Renal cortex interstitium (tissue), 15 donors: ENCODE measurements around the gene PMM1. TPM values are rescaled to one million over a fixed set of nuclear protein-coding genes. Genes with fewer than 3 reads are reported as not detected.
"Not testable (repeated sequence)": the region's sequence is repeated elsewhere in the genome, so short reads cannot be mapped to it uniquely, and the experiment has no call there.

Source experiments
- DNase-seq, 11 donors: peaks; one replicate each; pipeline ENCODE4 v3.0.0-alpha.2; 2013; ENCODE audit warnings: low read depth in 9 of 11, low spot score in 4 of 11; ENCODE audit errors: extremely low read depth in 1 of 11
- long read RNA-seq, 16 experiments: transcript quantifications; one replicate each; lab custom pipeline, GENCODE V29; 2026
- polyA plus RNA-seq, 3 donors: library from polyadenylated mRNA; unstranded; fragments of 120-200 nt; gene quantifications; one replicate each; pipeline ENCODE4 v1.2.1, GENCODE V29; 2013; ENCODE audit not compliant: insufficient read length in 3 of 3

Gene PMM1
- polyA plus RNA-seq: 10 to 100 TPM; 50.7 to 63.0 (median 57.8) TPM
- long read RNA-seq, donor 1, transcript PMM1-201 (8 exons, 1,298 nt): major isoform, 10 of 12 reads
- long read RNA-seq, donor 1, partial matches to known transcripts: 0 of 12 reads
- long read RNA-seq, donor 1, other reads (novel, unspliced or antisense): 0 of 12 reads
- long read RNA-seq, donor 2, transcript PMM1-201 (8 exons, 1,298 nt): major isoform, 15 of 22 reads
- long read RNA-seq, donor 2, partial matches to known transcripts: 7 of 22 reads
- long read RNA-seq, donor 2, other reads (novel, unspliced or antisense): 0 of 22 reads
- long read RNA-seq, donor 3, transcript PMM1-201 (8 exons, 1,298 nt): major isoform, 30 of 49 reads
- long read RNA-seq, donor 3, partial matches to known transcripts: 13 of 49 reads
- long read RNA-seq, donor 3, other reads (novel, unspliced or antisense): 0 of 49 reads
- long read RNA-seq, donor 4, transcript PMM1-201 (8 exons, 1,298 nt): major isoform, 15 of 26 reads
- long read RNA-seq, donor 4, partial matches to known transcripts: 6 of 26 reads
- long read RNA-seq, donor 4, other reads (novel, unspliced or antisense): 0 of 26 reads
- long read RNA-seq, donor 5, transcript PMM1-201 (8 exons, 1,298 nt): major isoform, 38 of 63 reads
- long read RNA-seq, donor 5, partial matches to known transcripts: 16 of 63 reads
- long read RNA-seq, donor 5, other reads (novel, unspliced or antisense): 0 of 63 reads
- long read RNA-seq, donor 6, transcript PMM1-201 (8 exons, 1,298 nt): major isoform, 24 of 27 reads
- long read RNA-seq, donor 6, partial matches to known transcripts: 0 of 27 reads
- long read RNA-seq, donor 6, other reads (novel, unspliced or antisense): 0 of 27 reads
- long read RNA-seq, donor 7, transcript PMM1-201 (8 exons, 1,298 nt): major isoform, 29 of 48 reads
- long read RNA-seq, donor 7, partial matches to known transcripts: 15 of 48 reads
- long read RNA-seq, donor 7, other reads (novel, unspliced or antisense): 0 of 48 reads
- long read RNA-seq, donor 8, transcript PMM1-201 (8 exons, 1,298 nt): major isoform, 39 of 68 reads
- long read RNA-seq, donor 8, partial matches to known transcripts: 24 of 68 reads
- long read RNA-seq, donor 8, other reads (novel, unspliced or antisense): 0 of 68 reads
- long read RNA-seq, donor 9, transcript PMM1-201 (8 exons, 1,298 nt): major isoform, 22 of 31 reads
- long read RNA-seq, donor 9, partial matches to known transcripts: 7 of 31 reads
- long read RNA-seq, donor 9, other reads (novel, unspliced or antisense): 0 of 31 reads
- long read RNA-seq, donor 10, transcript PMM1-201 (8 exons, 1,298 nt): major isoform, 24 of 34 reads
- long read RNA-seq, donor 10, partial matches to known transcripts: 7 of 34 reads
- long read RNA-seq, donor 10, other reads (novel, unspliced or antisense): 0 of 34 reads
- long read RNA-seq, donor 11, transcript PMM1-201 (8 exons, 1,298 nt): major isoform, 26 of 39 reads
- long read RNA-seq, donor 11, partial matches to known transcripts: 11 of 39 reads
- long read RNA-seq, donor 11, other reads (novel, unspliced or antisense): 0 of 39 reads
- long read RNA-seq, donor 12, partial matches to known transcripts: 16 of 20 reads
- long read RNA-seq, donor 12, other reads (novel, unspliced or antisense): 0 of 20 reads
- long read RNA-seq, donor 13, transcript PMM1-201 (8 exons, 1,298 nt): major isoform, 46 of 127 reads
- long read RNA-seq, donor 13, partial matches to known transcripts: 76 of 127 reads
- long read RNA-seq, donor 13, other reads (novel, unspliced or antisense): 0 of 127 reads
- long read RNA-seq, donor 14, transcript PMM1-201 (8 exons, 1,298 nt): major isoform, 26 of 55 reads
- long read RNA-seq, donor 14, partial matches to known transcripts: 27 of 55 reads
- long read RNA-seq, donor 14, other reads (novel, unspliced or antisense): 0 of 55 reads
- long read RNA-seq, donor 15, transcript PMM1-201 (8 exons, 1,298 nt): major isoform, 12 of 26 reads
- long read RNA-seq, donor 15, partial matches to known transcripts: 14 of 26 reads
- long read RNA-seq, donor 15, other reads (novel, unspliced or antisense): 0 of 26 reads
- long read RNA-seq, donor 16, transcript PMM1-201 (8 exons, 1,298 nt): major isoform, 54 of 103 reads
- long read RNA-seq, donor 16, transcript PMM1-208 (7 exons, 1,405 nt): minor isoform, 7 of 103 reads
- long read RNA-seq, donor 16, partial matches to known transcripts: 38 of 103 reads
- long read RNA-seq, donor 16, other reads (novel, unspliced or antisense): 0 of 103 reads

DNA sequence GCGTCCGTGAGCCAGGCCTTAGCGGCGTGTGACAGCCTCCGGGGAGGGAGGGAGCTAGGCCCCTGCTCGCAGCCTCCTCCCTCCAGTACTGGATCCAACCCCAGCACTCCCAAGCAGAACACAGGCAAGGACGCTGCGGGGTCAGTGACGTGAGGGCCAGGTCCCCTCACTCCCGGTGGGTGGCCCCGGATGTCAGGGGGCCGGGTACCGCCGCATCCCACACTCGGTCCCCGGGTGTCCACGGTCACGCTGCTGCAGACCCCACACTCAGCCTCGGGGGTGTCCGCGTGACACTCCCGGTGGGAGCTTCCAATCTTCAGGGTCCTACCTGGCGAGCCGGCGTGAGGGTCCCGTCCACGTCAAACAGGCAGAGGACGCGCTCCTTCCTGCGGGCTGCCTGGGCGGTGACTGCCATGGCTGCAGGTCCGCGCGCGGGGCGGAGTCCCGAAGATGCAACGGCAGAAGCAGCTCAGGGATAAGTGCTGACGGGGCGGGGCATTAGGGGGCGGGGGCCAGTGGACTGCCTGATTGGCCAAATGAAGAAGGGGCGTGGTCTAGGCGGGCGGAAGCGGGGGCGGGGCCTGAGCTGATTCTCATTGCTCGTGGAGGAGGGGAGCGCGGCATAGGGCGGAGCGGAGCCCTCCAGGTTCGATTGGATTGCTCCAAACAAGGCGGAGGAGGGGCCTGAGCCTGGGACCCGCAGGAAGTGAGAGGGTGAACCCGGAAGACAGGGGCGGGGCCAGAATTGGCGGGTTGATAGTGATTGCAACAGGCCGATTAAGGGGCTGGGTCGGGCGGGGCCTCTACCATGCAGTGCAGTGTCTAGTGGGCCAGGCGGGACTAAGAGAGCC is at the start of gene PMM1:
Gene PMM1 (minus strand): TSS at position 450 of the 851 bp plus-strand sequence. CDS start 35 bp downstream, at position 415.
- peak; percentile 97 to 100 (median 99) for DNase-seq

DNA sequence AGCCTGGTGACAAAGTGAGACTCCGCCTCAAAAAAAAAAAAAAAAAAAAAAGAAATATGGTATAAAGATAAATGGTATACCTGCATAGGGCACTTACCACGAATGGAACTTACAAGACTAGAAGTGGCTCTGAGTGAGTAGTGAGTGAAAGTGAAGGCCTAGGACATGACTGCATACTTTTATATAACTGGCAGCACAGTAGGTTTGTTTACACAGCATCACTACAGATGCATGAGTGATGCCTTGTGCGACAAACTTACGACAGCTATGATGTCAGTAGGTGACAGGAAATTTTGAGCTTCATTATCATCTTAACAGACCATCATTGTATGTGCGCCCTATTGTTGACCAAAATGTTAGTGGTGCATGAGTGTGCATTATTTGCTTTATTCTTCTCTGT is 49.1 kb upstream of the PMM1 start:
- DNase-seq: no peak

DNA sequence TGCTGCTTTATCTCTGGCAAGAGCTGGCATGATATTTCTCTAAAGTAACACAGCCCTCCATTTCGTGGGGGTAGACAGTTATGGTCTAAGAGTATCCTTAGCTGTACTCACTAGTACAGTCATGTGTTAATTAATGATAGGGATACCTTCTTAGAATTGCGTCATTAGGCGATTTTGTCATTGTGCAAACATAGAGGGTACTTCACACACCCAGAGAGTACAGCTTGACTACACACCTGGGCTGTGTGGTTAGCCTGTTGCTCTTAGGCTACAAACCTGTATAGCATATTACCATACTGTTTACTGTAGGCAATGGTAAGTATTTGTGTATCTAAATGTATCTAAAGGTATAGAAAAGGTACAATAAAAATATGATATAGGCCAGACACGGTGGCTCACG is 48.5 kb upstream of the PMM1 start:
- no peak for DNase-seq

DNA sequence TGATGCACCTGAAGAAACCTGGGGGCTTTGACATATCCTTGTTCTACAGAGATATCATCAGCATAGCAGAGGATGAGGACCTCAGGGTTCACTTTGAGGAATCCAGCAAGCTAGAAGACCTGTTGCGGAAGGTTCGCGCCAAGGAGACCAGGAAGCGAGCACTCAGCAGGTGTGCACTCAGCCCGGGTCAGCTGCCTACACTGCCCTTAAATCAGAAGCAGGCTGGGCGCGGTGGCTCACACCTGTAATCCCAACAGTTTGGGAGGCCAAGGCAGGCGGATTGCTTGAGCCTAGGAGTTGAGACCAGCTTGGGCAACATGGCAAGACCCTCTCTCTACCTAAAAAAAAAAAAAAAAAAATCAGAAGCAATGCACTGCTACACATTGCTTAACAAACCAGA is 48.0 kb upstream of the PMM1 start:
- DNase-seq: not testable (repeated sequence)

GRCh38 chr22:41636467-41636866 is 46.8 kb upstream of the PMM1 start:
- DNase-seq: no peak

DNA sequence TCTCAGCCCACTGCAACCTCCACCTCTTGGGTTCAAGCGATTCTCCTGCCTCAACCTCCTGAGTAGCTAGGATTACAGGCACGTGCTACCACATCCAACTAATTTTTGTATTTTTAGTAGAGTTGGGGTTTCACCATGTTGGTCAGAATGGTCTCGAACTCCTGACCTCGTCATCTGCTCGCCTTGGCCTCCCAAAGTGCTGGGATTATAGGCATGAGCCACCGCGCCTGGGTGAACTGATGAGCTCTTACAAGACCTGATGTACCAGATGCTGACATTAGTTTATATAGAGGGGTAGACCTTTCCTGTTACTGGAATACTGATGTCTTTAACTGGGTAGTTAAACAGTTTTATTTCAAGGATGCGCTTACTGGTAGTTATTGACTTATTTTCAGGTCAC is 45.0 kb upstream of the PMM1 start:
- DNase-seq: not testable (repeated sequence)

GRCh38 chr22:41631615-41632014 is 42.0 kb upstream of the PMM1 start:
- DNase-seq: not testable (repeated sequence)

DNA sequence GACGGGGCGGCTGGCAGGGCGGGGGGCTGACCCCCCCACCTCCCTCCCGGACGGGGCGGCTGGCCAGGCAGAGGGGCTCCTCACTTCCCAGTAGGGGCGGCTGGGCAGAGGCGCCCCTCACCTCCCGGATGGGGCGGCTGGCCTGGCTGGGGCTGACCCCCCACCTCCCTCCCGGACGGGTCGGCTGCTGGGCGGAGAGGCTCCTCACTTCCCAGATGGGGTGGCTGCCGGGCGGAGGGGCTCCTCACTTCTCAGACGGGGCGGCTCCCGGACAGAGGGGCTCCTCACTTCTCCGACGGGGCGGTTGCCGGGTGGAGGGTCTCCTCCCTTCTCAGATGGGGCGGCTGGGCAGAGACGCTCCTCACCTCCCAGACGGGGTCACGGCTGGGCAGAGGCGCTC is 41.5 kb upstream of the PMM1 start:
- DNase-seq: not testable (repeated sequence)

- DNase-seq: no peak
These were observed 35.9 kb upstream of the PMM1 start for GRCh38 chr22:41625577-41625976.

GRCh38 chr22:41621911-41622179 is 32.2 kb upstream of the PMM1 start:
- DNase-seq: peak in 1 of 11 donors; percentile 4

GRCh38 chr22:41621099-41621910 is 31.7 kb upstream of the PMM1 start, which contains the start of gene XRCC6:
Gene XRCC6 (plus strand): TSS chr22:41621295. CDS start chr22:41622005, 710 bp downstream.
- DNase-seq: peak; percentile 98 to 100 (median 99)

DNA sequence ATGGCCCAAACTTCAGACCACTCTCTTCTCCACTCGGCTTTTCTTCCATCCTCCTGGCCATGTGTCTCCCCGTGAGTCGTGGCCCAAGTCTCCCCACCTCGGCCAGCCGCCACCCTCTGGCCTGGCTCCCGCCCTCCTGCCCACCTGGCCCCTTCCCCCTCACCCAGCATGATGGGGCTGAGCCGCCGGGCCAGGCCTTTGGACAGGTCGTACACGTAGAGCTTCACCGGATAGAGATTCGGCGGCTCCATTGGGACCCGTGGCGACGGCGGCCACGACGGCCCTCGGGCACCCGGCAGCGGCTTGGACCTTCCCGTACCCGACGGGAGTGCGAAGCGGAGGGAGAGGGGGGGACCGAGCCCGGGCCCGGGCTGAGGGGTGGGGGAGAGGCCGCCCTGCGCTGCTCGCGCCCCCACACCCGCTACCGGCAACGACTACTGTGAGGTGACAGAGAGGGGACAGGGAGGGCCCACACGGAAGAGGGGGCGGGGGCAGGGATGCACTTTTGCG is 31.0 kb upstream of the PMM1 start, which contains the start of gene DESI1:
Gene DESI1 (minus strand): TSS at position 455 of the 510 bp plus-strand sequence. CDS start 204 bp downstream, at position 251.
- peak in 5 of 11 donors; percentile 20 to 41 (median 25) for DNase-seq

DNA sequence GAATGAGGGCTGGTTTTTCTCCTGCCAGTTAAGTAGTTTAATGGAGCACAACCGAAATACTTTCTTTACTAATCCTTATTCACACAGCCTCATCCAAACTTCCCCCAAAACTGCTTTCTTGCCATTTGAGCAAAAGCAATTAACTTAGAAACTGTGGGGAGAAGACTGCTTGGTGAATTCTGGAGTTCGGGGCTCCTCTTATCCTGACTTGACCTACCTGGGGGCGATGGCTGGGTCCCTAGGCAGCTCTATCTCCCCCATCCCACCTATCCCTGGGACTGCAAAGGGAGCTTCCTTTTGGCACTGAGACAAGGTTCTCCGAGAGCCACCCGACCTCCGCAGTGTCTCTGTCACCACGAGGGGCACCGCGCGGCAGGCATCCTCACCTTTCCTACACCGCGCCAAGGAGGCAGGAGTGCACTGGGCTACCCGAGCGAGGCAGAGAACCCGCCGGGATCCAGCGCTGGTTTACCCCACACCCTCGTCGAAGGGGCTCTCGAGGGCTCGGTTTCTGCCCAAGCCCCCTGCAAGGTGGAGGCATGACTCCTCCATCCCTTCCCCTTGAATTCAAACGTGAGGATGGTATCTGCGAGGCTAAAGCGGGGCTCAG is 30.4 kb upstream of the PMM1 start:
- DNase-seq: peak in 5 of 11 donors; percentile 14 to 30 (median 20)

DNA sequence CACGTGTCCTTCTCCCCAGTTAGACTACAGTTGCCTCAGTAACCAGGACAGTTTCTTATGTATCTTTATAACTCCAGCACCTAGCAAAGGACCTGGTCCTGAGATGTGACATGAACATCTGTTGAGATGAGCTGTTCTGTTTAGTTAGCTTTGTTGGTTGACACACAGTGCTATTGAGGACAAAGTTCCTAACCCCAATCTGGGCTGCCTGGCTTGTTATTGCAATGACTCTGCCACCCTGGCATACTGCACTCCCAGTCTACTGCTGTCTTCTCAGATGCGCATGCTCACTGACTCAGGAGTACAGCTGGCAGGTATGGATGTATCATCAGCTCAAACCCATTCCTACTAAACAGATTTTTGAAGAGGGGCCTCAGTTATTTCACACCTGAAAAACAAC is 23.8 kb upstream of the PMM1 start:
- DNase-seq: no peak
